NCI-H146 treated with DMSO at 0.1 percent for 48 hours (cell line): ENCODE results near the gene ATP11B.
A peak's percentile ranks its signal among the peaks of the same experiment; 100 is the strongest.

Experiments used
- DNase-seq: peaks from one replicate; lab custom pipeline; 2025; ENCODE audit not compliant: unreplicated experiment; lab: John Stamatoyannopoulos, UW

The ATP11B gene

DNA sequence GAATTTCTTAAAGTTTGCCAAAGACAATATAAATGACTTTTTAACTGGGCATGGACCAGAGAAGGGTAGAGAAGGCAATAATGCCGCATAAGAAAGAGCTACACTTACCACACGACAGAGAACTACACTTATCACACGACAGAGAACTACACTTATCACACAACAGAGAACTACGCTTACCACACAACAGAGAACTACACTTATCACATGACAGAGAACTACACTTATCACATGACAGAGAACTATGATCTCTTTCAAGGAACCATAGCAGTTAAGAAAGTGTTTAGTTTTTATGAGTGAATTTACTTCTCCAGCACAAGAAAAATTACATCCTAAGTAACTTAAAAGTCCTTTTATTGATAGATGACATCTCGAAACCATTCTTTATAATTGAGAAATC, 155.0 kb downstream of the ATP11B start:
- DNase-seq, result no peak

DNA sequence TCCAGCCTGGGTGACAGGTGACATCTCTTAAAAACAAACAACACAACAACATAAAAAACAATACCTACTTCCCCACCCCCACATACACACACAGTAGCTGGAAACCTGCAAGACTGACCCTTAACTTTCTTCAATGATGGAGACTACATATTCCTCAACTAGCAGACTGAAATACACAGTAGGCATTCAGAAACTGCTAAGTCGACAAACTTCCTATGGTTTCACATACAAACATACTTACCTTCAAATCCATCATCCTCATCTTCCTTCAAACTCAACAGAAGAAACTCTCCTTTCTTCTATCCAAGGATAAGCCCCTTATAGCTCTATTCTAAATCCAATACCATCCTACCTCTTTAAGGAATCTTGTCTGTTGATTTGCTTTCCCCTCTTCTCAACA, 156.4 kb downstream of the ATP11B start:
- no peak for DNase-seq

DNA sequence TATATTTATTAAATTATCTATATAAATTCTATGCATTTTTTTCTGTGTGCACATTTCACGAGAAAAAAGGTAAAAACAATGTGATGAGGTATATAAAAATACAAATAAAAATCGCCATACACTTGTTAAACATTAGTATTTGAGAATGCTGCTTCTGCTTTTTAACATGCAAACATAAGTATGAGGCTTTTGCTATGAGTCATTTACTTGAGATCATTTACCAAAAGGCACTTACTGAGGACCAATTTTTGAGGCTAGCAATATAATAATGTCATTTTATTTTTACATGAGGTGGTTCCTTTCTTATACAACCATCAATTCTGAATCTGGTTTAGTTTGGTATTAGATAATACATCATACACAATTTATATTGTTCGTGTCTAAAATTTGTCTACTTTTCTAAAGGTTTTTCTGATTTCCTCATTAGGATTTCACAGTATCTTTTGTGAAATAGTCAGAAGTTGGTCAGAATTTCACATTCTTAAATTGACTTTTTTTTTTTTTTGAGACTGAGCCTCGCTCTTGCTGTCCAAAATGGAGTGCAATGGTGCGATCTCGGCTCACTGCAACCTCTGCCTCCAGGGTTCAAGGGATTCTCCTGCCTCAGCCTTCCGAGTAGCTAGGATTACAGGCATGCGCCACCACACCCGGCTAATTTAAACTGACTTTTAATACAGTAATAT, 161.4 kb downstream of the ATP11B start:
- DNase-seq, result no peak

DNA sequence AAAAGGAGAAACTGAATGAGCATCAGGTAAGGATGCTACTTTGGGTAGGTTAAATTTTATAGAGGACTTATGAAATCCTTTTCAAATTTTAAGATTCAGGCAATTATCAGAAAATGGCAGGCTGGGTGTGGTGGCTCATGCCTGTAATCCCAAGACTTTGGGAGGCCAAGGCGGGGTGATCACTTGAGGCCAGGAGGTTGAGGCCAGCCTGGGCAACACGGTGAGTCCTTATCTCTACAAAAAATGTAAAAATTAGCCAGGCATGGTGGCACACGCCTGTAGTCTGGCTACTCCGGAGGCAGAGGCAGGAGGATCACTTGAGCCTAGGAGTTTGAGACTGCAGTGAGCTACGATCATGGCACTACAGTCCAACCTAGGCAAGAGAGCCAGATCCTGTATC, 163.9 kb downstream of the ATP11B start:
- DNase-seq, result no peak

DNA sequence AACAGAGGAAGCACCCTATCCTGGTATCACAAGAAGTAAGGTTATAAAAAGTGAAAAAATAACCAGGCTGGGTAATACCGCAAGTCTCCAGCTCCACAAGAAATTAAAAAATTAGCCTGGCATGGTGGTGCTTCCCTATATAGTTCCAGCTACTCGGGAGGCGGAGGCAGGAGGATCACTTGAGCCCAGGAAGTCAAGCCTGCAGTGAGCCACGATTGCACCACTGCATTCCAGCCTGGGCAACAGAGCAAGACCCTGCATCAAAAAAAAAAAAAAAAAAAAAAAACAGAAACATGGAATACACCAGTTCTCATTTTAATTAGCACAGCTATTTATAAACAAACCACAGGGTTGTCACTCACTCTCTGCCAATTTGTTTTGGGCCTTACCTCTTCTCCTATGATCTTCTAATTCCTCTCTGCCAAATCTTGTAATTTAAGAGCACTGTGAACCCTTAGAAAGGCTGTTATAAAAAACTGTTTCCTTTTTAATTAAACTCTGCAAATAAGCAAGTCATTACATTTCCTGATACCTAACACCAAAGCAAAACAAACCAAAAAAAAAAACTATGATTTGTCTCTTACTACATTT, 164.5 kb downstream of the ATP11B start:
- no peak for DNase-seq

DNA sequence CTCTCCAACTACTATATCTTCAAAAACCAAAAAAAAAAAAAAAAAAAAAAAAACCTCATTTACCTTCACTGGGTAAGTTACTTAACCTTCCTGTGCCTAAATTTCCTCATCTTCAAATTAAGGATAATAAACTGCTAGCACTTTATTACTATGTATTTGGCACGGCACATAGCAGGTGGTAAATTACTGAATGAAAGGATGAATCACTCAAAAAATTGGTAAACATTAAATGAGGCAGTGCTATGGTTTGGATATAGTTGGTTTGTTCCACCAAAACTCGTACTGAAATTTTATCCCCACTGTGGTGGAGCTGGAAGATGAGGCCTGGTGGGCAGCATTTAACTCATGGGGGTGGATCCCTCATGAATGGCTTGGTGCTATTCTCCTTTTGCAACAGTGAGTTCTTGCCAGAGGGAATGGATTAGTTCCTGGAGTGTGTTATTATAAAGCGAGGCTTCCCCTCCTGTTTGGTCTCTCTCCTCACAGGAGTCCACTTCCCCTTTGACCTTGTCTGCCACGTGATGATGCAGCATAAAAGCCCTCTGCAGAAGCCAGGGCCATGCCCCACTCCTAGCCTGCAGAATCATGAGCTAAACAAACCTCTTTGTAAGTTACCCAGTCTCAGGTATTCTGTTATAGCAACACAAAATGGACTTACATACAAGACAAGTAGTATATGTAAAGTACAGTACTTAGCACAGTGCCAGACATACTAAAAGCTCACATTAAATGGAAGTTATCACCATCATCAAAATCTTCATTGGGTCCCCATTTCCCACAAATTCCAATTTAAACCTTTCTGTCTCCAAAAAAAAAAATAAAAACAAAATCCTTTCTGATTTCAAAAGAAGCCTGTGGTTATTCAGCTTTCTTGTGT, 166.4 kb downstream of the ATP11B start:
- DNase-seq, result peak; percentile 90

DNA sequence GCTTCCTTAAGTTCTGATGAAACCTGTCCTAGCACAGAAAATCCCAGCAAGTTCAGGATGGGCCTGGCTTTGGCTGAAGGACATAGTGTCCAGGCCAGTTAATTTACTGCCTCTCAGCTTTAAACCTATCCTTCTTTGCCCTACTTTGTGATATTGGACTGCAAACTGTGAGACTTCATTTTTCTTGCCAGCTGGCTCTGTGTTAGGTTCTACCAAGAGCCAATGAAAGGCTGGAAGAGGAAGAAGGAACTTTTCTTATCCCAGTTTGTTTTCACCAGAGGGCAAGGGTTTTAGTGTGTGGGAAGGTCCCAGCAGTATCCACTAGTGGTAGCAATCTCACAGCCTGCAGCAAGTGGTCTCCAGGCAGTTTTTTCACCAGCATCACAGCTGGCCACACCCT, 168.9 kb downstream of the ATP11B start:
- no peak for DNase-seq

DNA sequence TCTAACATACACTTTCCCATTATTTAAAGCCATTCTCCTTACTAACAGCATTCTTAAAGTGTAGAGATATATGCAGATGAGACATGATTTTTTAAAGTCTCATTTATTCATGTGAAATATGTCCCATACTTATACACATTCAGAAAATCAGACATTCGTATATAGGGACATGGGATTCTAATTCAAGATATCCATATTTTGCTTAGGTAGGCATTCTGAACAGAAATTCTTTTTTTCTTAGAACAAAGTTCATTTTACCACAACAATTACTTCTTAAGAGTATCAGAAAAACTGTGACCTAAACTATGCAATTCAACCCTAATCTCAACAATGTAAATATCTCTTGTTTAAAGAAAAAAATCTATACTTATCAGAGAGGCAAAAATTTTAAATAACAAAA, 170.9 kb downstream of the ATP11B start:
- DNase-seq, result no peak

DNA sequence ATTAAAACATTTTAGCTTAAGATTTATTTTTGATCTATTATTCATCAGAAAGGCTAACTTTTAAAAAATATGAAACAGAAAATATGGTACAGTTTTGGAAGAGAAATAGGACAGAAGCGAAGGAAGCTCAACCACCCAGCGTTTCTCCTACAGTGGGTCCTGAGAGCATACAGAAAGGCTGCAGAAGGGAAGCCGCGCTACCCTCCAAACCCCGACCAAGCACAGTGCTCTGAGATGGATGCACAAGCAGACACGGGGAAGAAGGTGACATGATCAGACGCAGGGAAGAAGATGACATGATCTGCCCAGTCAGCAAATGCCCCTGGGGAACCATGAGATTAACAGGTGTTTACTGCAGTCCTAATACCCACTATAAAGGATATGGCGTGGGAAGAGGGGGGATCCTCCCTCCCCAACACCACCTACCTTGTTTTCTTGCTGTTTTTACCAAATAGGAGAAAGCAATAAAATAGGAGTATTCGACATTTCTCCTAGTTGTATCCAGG, 172.6 kb downstream of the ATP11B start:
- no peak for DNase-seq

DNA sequence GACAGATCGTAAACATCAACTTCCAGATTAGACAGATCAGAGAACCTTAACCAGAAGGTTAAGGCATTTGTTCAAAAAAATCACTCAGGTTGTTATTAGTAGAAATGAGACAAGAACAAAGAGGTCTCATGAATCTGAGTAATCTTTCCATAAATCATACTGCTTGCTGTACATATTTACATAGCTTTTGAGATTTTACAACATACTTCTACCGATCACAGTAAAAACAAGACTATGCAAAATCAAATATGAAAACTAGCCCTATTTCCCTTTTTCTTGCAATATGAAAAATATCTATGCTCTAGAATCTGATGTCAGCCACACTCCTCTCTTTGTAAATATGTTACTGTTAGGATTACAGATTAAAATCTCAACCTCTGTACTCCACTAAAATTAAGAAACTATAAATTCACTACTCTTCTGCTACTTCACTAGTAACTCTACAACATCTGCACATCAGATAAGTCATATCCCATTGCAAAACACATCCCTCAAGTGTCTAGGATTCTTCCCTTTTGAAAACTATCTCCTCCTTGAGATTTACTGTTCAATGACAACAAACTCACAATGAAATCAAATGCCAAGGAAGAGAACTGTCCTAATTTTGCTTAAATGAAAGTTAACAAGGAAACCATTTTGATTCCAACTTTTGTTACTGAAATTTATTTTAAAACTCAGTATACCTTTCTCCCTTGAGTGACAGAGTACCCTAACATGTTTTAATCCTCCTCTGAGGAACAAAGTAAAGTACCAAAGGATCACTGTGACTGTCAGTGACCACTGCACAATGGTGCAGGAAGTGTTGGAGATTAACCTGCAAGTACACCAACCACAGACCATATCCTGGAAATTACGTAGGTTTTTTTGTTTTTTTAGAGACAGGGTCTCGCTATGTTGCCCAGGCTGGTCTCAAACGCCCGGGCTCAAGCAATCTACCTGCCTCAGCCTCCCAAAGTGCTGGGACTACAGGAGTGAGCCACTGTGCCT, 174.2 kb downstream of the ATP11B start:
- no peak for DNase-seq

DNA sequence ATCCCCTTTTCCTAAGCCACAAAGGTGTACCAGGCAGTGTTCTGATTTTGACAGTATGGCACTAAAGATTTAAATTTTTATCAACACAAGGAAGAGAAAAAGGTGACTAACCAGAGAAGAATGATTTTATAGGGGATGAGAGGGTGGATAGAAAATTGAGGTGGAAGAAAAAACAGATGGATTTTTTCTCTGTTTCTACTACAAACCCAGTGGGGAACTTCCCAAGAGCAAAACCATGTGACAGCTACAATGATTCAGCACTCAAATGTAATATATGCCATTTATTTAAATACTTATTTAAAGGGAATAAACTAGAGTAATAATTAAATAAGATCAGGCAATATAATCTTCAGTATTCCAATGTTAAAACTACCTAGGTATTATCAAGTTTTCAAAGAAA, 176.0 kb downstream of the ATP11B start:
- no peak for DNase-seq

DNA sequence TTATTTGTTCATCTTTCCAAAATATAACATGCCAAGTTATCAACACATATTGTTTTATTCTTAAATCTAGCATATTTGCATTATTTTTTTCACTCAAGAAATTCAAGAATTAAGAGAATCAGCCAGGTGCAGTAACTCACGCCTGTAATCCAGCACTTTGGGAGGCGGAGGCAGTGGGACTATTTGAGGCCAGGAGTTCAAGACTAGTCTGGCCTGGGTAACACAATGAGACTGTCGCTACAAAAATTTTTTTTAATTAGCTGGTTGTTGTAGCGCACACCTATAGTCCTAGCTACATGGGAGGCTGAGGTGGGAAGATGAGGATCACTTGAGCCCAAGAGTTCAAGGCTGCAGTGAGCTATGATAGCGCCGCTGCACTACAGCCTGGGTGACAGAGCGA, 176.5 kb downstream of the ATP11B start:
- no peak for DNase-seq

DNA sequence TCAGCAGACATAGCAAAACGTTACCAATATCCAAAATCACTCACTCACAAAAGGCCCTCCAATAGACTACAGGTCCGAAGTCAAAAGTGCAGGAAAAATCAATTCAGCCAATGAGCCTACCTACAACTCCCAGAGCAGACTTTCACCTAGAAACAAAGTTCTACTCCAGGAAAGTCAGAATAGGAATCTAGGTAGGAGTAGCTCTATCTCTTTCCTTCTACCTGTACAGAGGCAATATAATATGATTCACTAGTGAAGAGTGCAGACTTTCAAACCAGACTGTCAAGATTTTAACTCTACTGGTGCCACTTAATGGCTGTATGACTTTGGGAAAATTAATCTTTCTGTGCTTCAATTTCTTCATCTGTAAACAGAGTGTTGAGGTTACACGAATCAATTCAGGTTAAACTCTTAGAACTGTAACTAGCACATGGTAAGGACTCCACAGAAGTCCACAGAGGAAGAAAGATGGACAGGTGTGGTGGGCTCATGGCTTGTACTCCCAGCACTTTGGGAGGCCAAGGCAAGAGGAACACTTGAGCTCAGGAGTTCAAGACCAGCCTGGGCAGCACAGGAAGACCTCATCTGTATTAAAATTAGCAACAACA, 177.6 kb downstream of the ATP11B start:
- DNase-seq, result no peak
